HG03571 (cell line): ENCODE data around the gene SLC16A2.
"Not testable (repeated sequence)": the region's sequence is repeated elsewhere in the genome, so short reads cannot be mapped to it uniquely, and the experiment has no call there.

Experiments
- ATAC-seq: cut with Tn5 transposase; IDR thresholded peaks from one replicate; pipeline ENCODE4 v1.9.1; 2021; ENCODE audit not compliant: unreplicated experiment

SLC16A2 gene

GRCh38 chrX:74445099-74445498, 23.8 kb downstream of the SLC16A2 start:
- no peak for ATAC-seq

DNA sequence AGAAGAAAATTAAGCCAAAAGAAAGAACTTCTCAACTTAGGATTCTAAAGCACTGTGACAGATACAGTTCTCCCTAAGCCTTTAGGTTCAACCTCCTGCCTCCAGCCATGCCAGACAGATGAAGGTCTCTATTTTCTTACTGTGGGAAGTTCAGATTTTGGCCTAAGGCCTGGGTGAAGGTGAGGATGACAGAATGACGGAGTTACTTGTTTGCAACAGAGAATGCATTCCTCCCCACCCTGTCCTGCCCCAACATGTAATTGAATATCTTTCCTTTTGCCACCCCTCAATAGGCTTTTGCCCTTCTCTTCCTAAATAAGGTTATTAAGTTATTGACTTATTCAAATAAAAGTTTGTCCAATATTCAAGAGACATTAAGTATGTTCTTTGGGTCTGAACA, 25.6 kb downstream of the SLC16A2 start:
- ATAC-seq, result no peak

DNA sequence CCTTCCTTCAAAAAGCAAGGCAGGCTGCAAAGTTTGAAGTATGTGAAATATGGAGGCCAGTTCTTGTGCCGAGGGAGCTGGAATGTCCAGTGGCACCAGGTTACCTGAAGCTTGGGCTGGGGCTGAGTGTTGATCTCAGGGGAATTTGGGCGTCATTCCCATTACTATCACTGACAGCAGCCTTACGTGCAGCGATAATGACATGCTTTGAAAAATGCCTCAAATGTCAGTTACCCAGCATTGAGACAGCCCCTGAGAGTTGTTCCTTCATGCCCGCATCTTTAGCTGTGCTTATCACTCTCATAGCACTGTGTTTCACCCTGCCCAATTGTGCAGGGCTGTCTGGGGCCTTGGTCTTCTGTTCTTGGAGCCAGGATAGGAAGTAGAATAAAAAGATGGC, 27.4 kb downstream of the SLC16A2 start:
- no peak for ATAC-seq

- no peak for ATAC-seq
Observed at GRCh38 chrX:74449322-74449936, 28.1 kb downstream of the SLC16A2 start.

- ATAC-seq, result no peak
Observed at GRCh38 chrX:74449937-74450330, 28.6 kb downstream of the SLC16A2 start.

DNA sequence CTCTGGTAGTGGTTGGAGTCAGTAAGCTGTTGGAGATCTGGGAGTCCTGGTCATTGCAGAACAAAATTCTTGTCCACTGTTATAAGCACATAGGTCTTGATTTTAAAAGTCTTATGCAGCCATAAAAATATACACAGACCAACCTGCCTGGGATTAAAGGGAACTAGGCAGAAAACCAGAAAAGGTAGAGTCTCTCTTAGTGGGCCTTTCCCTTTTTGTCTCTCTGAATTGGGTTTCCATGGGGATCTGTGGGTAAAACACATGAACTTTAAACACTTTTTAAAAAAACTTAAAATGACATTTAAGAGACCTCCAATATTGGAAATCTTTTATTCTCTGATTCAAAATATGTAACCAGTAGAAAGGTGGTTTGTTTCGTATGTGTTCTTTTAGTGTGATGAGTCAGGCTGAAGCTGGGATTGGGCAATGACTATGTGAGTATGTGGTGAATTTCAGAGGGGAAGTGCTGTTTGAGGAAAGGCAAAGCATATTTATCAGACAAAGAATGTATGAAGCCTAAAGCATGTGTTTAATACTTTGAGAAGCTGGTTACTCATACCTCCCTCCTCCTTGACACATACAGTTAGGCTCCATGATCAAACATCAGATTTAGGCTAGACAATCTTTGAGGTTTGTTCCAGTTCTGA, 29.6 kb downstream of the SLC16A2 start:
- ATAC-seq, result no peak

DNA sequence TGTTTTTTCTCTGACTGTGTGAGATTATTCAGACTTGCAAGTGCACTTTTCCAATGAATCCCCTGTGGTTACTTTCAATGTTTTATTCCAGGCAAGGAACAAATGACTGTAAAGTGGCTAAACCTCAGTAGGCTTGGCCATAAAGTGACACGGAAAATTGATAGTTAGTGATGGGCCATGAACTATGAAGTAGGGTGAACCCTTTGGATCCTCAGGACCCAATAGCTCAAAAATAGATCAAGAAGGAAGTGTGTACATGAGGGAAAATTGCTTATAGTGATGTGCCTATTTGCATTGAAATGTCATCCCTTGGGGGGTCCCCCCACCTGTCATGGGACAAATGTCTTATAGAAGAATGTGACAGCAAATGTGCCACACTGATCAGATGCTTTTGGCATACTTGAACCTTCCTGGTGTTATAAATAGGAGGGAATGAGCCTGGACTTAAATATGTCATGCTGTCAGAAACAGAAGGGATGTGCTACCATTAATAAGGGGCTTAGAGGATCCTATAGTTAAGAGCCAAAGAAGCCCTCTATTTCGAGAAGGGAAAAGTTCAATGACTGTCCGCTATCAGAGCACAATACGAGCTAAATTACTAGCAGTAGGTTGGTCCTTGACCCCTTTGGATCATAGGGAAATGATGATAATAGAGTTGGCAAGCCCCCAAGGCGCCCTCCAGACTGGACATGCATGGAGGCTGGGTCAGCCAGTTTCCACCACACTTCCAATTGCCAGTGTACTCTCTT, 30.3 kb downstream of the SLC16A2 start:
- no peak for ATAC-seq

- ATAC-seq, result no peak
Observed at GRCh38 chrX:74452199-74452481, 30.8 kb downstream of the SLC16A2 start.

GRCh38 chrX:74453178-74453577, 31.9 kb downstream of the SLC16A2 start:
- ATAC-seq, result no peak

GRCh38 chrX:74454233-74454632, 32.9 kb downstream of the SLC16A2 start:
- ATAC-seq, result not testable (repeated sequence)

- ATAC-seq, result no peak
Observed at GRCh38 chrX:74458736-74459135, 37.4 kb downstream of the SLC16A2 start.

DNA sequence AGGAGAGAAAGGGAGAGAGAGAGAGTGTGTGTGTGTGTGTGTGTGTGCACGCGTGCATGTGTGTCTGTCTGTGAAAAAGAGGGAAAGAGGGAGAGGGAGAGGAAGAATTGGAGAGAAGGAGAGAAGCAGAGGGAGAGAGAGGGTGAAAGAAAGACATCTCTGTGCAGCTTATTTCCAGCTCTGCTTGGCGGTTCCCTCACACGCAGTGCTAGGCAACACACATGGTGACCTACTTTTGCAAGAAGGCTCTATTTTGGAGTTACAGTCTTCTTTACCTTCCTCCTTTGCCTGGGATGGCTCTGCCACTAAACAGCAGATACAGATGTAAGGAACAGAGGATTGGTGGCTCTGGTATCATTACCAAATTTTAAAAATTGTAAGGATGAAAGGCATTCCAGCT, 40.1 kb downstream of the SLC16A2 start:
- no peak for ATAC-seq

- ATAC-seq, result no peak
Observed at GRCh38 chrX:74464722-74465121, 43.4 kb downstream of the SLC16A2 start.

GRCh38 chrX:74465424-74465823, 44.1 kb downstream of the SLC16A2 start:
- ATAC-seq, result no peak

GRCh38 chrX:74467656-74468055, 46.4 kb downstream of the SLC16A2 start:
- ATAC-seq, result no peak

- not testable (repeated sequence) for ATAC-seq
Observed at GRCh38 chrX:74473116-74473515, 51.8 kb downstream of the SLC16A2 start.

GRCh38 chrX:74490247-74490646, 69.0 kb downstream of the SLC16A2 start:
- ATAC-seq, result no peak

- ATAC-seq, result no peak
Observed at GRCh38 chrX:74492720-74493201, 71.5 kb downstream of the SLC16A2 start.

- no peak for ATAC-seq
Observed at GRCh38 chrX:74493806-74494205, 72.5 kb downstream of the SLC16A2 start.

- no peak for ATAC-seq
Observed at GRCh38 chrX:74498924-74499323, 77.6 kb downstream of the SLC16A2 start.

- no peak for ATAC-seq
Observed at GRCh38 chrX:74500067-74500466, 78.8 kb downstream of the SLC16A2 start.

GRCh38 chrX:74500555-74500954, 79.3 kb downstream of the SLC16A2 start:
- no peak for ATAC-seq
